Measurements from ENCODE around the gene TNIP1.

Gene TNIP1, protein sequence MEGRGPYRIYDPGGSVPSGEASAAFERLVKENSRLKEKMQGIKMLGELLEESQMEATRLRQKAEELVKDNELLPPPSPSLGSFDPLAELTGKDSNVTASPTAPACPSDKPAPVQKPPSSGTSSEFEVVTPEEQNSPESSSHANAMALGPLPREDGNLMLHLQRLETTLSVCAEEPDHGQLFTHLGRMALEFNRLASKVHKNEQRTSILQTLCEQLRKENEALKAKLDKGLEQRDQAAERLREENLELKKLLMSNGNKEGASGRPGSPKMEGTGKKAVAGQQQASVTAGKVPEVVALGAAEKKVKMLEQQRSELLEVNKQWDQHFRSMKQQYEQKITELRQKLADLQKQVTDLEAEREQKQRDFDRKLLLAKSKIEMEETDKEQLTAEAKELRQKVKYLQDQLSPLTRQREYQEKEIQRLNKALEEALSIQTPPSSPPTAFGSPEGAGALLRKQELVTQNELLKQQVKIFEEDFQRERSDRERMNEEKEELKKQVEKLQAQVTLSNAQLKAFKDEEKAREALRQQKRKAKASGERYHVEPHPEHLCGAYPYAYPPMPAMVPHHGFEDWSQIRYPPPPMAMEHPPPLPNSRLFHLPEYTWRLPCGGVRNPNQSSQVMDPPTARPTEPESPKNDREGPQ

GRCh38 chr5:151080613-151081430 is at the start of gene TNIP1:
Gene TNIP1 (minus strand): TSS chr5:151081034. CDS start chr5:151065095, 15,939 bp downstream.
- DNase-seq = peak; percentile 91

DNA sequence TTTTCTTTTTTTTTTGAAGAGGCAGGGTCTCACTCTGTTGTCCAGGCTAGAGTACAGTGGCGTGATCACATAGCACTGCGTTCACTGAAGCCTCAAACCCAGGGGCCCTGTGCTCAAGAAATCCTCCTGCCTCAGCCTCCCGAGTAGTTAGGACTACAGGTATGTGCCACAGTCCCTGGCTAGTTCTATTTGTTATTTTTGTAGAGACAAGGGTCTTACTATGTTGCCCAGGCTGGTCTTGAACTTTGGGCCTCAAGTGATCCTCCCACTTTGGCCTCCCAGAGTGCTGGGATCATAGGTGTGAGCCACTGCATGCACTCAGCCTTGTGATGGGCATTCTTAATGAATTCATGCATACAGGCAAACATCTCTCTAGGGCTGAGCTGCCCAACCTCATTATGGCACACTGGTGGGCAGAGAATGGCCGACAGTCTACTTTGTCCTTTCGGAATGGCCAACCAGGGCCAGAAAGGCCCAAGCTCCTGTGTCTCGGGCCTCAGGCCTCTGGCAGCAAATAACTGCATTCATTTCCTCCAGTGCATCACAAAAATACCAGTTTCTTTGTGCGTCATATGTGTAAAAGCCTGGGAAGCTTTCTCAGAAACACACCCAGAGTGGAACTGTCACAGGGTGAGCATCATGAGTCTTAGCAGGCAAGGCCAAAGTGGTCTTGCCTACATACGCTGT is 49.5 kb upstream of the TNIP1 start:
- DNase-seq = no peak

DNA sequence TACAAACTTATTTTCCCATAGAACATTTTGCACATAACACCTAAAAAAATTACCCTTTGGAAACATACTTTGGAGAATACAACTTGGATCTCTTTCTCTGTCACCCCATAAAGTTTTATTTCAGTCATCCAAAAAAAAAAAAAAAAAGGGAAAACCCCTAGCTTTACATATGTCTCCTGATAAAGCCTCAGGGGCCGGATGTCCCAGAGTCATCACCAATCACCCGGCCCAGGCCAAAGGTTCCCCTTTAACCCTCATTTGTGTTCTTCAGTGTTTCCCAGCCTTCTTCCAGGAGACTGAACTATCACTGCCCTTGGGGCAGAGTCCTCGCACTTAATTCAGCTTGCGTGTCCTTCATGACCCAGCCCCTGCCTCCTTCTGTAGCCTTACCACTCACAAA is 48.0 kb upstream of the TNIP1 start:
- DNase-seq = no peak

DNA sequence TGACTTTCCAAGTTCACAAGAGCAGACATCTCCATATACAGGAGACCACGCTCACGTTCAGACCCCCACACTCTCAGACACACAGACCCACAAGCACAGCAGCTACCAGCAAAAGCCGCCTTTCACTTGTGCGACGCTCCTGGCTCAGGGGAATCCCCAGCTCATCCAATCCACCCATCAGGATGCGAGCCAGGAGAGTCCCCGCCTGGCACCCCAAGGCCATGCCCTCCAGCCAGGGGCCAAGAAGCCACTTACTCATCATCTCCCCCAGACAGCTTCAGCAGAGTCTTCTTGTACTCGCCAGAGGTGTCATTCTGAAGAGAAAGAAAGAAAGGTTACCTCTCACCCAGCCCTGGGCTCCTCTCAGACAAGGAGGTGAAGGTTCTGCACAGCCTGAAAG is 47.1 kb upstream of the TNIP1 start:
- DNase-seq = no peak

DNA sequence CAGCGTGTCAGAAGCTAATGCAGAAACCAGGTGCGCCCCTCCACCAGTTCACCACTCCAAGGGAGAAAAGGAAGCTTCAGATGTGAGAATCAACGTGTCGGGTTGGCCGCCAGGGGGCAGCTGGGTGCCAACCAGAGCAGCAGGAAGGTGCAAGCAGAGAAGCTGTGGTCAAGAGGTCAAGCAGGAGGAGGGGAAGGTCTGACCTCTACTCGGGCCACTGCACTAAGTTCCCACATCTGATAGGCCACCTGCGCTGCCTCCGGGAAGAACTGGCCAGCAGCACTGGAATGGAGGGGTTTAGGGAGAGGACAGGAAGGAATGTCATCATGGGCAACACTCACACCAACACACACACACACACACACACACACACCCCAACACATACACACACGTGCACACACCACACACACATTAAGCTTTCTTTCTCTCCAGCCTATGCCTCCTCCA is 45.4 kb upstream of the TNIP1 start:
- peak; percentile 60 for DNase-seq

DNA sequence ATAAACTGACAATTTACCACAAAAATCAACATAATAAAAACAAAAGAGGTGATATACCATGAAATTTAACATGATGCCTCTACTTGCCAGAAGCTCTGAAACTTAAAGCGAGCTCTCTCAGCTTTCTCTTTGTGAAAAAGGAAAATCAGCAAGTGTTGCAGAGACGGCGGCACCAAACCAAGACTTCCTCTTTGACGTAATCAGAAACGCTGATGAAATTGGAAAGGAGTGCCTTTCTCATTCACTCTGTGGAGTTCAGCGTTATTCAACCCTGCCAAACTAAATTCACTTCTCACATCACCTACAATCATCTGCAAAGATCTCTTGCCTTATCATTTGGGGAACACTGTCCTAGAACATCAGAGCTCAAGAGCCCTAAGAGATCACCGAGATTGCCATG is 44.6 kb upstream of the TNIP1 start:
- DNase-seq = no peak

DNA sequence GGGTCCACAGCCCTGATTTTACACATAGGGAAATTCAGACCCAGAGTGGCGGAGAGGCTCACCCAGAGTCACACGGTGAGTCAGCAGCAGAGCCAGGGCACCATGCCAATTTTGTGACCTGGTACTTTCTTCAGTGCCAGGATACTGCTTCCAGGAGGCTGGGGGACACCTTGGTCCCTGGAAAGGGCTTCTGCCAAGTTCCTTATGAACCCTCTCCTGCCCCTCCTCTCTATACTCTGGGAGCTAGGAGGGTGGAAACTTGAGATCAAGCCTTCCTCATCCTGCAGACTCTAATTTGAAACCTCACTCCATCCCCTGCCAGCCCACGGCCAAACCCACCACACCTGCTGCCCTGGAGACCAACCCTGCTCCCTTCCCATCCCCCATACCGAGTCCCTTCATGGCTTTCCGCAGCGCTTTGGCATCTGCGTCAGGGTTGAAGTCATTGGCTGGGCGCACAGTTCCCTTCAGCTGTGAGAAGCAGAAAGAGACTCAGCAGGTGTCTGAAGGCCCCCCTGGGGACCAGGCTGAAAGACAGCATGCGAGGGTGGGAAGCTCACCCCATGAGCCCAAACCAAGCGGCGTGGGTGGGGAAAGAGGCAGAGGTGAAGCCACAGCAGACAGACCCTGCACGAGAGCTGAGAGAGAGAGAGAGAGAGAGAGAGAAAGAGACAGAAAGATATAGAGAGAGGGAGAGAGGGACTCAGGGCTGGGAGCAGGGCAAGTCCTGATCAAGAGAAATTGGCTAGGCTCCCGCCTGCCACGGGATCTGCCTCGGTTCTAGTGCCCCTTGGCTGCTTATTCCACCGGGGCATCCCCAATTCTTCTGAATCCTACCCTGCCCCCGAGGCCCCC is 43.3 kb upstream of the TNIP1 start:
- DNase-seq = peak; percentile 26

- no peak for DNase-seq
Measured at GRCh38 chr5:151122828-151123227, 42.0 kb upstream of the TNIP1 start.

- no peak for DNase-seq
Measured at GRCh38 chr5:151121665-151122064, 40.8 kb upstream of the TNIP1 start.

DNA sequence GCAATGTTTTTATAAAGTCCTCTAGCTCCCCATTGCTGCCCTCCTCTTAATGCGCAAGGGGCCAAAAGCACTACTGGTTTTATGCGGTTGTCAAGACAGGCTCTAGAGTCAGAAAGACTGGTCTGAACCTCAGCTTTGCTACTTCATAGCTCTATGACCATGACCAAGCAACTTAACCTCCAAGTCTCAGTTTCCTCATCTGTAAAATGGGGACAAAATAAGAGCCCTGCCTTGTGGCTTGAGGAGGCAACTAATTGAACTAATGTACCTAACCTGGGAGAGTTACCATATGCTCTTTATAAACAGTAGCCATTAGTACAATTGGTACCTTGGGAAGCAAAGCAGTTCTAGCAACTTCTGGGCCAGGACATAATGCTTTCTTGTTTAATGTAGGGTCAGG is 40.3 kb upstream of the TNIP1 start:
- DNase-seq = no peak

DNA sequence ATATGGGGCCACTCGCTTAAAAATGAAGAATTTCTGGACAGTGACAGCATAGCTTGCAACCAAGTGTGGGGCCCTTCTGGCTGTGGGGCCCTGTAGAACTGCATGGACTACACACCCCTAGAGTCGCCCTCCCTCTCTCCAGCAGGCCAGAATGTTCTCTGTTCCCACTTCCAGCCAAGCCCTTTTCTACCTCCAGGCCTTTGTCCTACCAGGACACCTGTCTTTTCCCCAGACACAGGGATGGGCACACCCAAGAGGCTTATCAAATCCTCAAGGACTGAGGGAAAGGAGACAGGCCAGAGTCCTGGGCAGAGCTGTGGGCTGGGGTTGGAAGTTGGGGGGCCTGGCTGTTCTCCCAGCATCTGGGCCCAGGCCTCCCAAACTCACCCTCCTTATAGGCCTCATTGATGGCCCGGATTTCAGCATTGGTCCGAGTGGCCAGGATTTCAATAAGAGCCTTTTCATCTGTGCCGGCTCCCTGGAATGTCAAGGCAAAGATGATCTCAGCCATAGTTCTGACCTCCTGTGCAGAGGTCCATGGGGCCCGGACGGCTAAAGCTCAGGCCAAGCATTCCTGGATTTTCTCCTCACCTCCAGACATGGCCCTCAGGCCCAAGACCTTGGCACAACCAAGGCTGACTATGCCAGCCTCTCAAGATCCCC is 38.2 kb upstream of the TNIP1 start:
- DNase-seq = no peak

- peak; percentile 71 for DNase-seq
Measured at GRCh38 chr5:151115272-151115905, 34.6 kb upstream of the TNIP1 start.

GRCh38 chr5:151113651-151114050 is 32.8 kb upstream of the TNIP1 start:
- no peak for DNase-seq

- DNase-seq = no peak
Measured at GRCh38 chr5:151110992-151111391, 30.2 kb upstream of the TNIP1 start.

DNA sequence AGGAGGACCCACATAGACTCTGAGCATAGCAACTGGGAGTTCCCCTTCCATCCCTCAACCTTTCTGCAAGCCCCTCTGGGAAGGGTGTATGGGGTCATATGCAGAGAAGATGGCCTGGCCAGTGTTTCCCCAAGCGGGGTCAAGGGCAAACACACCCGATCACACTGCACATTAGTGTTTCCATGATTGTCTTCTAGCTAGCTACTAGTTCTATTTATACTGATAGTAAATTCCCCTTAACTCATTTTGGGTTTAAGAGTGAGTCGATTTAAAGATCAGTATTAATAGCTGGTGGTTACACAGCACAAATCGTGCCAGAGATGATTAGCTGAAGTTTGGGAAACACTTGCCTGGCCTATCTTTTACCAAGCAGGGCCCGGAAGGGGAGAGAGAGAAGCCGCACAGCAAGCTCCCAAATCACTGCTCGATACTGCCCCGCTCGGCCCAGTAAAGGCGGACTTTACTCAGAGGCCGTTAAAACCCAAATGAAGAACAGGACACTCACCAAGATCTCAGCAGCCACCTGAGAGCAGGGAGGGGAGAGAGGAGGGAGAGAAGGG is 29.4 kb upstream of the TNIP1 start:
- DNase-seq = no peak

- DNase-seq = no peak
Measured at GRCh38 chr5:151108566-151108965, 27.7 kb upstream of the TNIP1 start.

GRCh38 chr5:151107738-151108520 is 27.1 kb upstream of the TNIP1 start:
- DNase-seq = no peak

DNA sequence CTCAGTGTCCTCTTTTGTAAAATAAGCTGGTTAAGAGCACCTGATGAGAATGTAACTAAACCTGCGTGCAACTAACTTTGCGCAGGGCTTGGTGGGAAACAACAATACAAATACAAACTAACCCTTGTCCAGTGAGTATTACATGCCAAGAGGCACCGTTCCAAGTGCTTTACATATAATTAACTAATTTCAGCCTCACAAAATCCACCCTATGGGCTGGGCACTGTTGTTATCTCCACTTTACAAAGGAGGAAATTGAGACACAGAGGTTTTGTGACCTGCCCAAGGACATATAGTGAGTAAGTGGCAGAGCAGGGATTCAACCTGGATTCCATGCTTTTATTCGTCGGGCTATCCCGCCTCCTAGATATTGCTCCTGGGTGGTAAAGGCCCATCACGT is 26.2 kb upstream of the TNIP1 start:
- DNase-seq = peak; percentile 37

- no peak for DNase-seq
Measured at GRCh38 chr5:151106509-151106908, 25.7 kb upstream of the TNIP1 start.

DNA sequence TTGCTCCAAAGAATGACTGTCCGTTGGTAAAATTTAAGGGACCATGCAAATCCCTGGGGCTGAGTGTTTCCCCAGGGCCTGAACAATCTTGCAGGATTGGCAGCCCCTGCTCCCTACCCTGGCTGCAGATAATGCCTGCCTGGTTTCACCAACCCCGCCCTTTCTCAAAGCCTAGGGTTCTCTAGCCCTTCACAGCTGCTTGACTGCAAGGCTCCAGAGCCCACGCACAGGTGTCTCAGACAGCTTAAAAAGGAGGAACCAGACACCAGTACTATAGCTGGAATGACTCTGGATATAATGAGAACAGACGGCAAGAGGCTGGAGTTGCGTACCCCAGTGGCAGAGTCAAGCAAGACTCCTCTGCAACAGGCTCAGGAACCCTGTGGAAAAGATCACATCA is 25.2 kb upstream of the TNIP1 start:
- DNase-seq = peak; percentile 37

Measured in hematopoietic multipotent progenitor cell treated with erythropoietin and hydrocortisone succinate and interleukin-3 and kit ligand, for 8 days (in vitro differentiated cells).